ENCODE results near the gene ELP5.

Gene ELP5

DNA sequence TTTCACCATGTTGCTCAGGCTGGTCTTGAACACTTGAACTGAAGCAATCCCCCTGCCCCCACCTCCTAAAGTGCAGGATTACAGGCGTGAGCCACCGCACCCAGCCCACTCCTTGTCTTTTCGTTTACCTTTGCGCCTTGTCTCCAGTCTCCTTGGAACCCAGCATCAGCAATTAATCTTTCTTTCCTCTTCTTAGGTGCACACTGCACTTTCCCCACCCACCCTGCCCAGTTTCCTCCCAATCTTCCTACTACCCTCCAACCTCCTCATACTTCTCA, 11.7 kb downstream of the ELP5 start:
- TF ChIP-seq, protein P1, sequence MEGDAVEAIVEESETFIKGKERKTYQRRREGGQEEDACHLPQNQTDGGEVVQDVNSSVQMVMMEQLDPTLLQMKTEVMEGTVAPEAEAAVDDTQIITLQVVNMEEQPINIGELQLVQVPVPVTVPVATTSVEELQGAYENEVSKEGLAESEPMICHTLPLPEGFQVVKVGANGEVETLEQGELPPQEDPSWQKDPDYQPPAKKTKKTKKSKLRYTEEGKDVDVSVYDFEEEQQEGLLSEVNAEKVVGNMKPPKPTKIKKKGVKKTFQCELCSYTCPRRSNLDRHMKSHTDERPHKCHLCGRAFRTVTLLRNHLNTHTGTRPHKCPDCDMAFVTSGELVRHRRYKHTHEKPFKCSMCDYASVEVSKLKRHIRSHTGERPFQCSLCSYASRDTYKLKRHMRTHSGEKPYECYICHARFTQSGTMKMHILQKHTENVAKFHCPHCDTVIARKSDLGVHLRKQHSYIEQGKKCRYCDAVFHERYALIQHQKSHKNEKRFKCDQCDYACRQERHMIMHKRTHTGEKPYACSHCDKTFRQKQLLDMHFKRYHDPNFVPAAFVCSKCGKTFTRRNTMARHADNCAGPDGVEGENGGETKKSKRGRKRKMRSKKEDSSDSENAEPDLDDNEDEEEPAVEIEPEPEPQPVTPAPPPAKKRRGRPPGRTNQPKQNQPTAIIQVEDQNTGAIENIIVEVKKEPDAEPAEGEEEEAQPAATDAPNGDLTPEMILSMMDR (IDR thresholded peaks at IDR 0.05; ENCODE audit: borderline replicate concordance, control extremely low read depth, extremely low read depth, insufficient read depth, missing control alignments): no peak
- in situ Hi-C loops (cut with MboI; ENCODE audit: low sequenced_read_pairs, unreplicated experiment): no loop called here

DNA sequence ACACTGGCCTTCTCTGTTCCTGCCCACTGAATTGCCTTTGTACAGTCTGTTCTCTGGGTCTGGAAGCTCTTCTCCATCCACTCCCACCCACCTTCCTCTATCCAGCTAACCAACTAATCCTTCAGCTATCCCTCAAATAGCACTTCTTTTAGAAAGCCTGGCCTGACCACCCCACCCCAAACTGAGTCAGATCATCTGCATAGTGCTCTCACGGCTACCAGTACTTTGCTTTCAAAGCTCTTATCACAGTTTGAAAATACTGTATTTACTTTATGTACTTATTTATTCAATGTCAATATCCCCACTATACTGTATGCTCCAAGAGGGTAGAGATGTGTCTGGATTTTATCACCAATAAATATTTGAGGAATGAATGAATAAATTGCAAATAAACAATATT, 14.8 kb downstream of the ELP5 start:
- DNase-seq (ENCODE audit: low spot score): no peak

More for the DNA sequence above, 11.7 kb downstream of the ELP5 start:
- DNase-seq (ENCODE audit: low spot score): no peak

DNA sequence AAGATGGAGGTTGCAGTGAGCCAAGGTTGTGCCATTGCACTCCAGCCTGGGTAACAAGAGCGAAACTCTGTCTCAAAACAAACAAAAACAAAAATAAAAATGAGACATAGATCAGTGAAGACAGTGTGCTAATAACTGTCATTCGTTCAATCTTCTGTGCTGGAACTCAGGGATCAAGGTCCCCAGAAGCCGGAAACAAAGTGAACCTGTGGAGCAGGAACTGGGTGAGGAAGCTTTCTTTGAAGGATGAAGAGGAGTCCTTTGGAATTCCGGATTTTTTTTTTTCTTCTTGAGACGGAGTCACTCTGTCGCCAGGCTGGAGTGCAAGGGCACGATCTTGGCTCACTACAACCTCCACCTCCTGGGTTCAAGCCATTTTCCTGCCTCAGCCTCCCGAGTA, 27.4 kb downstream of the ELP5 start:
- TF ChIP-seq, protein P1 (IDR thresholded peaks at IDR 0.05; ENCODE audit: borderline replicate concordance, control extremely low read depth, extremely low read depth, insufficient read depth, missing control alignments): no peak
- in situ Hi-C loops (cut with MboI; ENCODE audit: low sequenced_read_pairs, unreplicated experiment): loop anchor here (25.0 kb wide), 1 partner anchor 242 kb away; the partner anchor contains the start of genes SLC16A11 and SLC16A13
- no peak for DNase-seq (ENCODE audit: low spot score)

More for the DNA sequence above, 14.8 kb downstream of the ELP5 start:
- in situ Hi-C loops (cut with MboI; ENCODE audit: low sequenced_read_pairs, unreplicated experiment): no loop called here
- TF ChIP-seq, protein P1 (IDR thresholded peaks at IDR 0.05; ENCODE audit: borderline replicate concordance, control extremely low read depth, extremely low read depth, insufficient read depth, missing control alignments): no peak

DNA sequence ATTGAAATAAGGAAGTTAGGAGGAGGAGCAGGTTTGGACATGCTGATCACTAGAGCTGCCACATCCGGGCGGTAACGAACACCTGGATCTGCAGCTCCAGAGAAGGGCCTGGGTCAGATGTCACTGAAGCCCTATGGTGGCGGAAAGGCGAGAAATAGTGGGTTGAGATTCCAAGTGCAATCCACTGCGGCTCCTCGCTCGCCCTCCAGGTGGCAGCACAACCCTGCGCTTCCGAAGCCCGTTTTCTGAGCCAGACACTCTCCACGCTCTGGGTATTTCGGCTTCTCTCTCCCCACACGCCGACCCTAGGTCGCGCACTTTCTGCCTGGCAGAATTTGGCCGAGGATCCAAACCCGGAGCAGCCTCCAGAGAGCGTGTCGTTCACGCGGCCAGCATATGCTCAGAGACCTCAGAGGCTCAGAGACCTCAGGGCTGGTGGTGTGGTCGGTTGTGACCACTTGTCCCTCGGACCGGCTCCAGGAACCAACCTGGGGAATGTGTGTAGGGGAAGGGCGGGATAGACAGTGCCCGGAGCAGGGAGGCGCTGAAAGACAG, 28.6 kb downstream of the ELP5 start:
- TF ChIP-seq, protein P1 (IDR thresholded peaks at IDR 0.05; ENCODE audit: borderline replicate concordance, control extremely low read depth, extremely low read depth, insufficient read depth, missing control alignments): peak; percentile 65
- peak; percentile 90 for DNase-seq (ENCODE audit: low spot score)
- in situ Hi-C loops (cut with MboI; ENCODE audit: low sequenced_read_pairs, unreplicated experiment): loop anchor here (25.0 kb wide), 1 partner anchor 243 kb away; the partner anchor contains the start of genes SLC16A11 and SLC16A13

DNA sequence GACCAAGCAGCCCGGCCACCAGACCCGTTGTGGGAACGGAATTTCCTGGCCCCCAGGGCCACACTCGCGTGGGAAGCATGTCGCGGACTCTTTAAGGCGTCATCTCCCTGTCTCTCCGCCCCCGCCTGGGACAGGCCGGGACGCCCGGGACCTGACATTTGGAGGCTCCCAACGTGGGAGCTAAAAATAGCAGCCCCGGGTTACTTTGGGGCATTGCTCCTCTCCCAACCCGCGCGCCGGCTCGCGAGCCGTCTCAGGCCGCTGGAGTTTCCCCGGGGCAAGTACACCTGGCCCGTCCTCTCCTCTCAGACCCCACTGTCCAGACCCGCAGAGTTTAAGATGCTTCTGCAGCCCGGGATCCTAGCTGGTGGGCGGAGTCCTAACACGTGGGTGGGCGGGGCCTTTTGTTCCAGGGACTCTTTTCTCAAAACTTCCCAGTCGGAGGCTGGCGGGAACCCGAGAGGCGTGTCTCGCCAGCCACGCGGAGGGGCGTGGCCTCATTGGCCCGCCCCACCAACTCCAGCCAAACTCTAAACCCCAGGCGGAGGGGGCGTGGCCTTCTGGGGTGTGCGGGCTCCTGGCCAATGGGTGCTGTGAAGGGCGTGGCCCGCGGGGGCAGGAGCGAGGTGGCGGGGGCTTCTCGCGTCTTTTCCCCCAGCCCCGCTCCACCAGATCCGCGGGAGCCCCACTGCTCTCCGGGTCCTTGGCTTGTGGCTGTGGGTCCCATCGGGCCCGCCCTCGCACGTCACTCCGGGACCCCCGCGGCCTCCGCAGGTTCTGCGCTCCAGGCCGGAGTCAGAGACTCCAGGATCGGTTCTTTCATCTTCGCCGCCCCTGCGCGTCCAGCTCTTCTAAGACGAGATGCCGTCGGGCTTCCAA, 29.3 kb downstream of the ELP5 start, which contains the start of gene SLC2A4:
Gene SLC2A4 (plus strand): TSS at position 645 of the 879 bp plus-strand sequence. CDS start 217 bp downstream, at position 862.
- TF ChIP-seq, protein P1 (IDR thresholded peaks at IDR 0.05; ENCODE audit: borderline replicate concordance, control extremely low read depth, extremely low read depth, insufficient read depth, missing control alignments): no peak
- in situ Hi-C loops (cut with MboI; ENCODE audit: low sequenced_read_pairs, unreplicated experiment): loop anchor here (25.0 kb wide), 1 partner anchor 244 kb away; the partner anchor contains the start of genes SLC16A11 and SLC16A13
- peak; percentile 99 for DNase-seq (ENCODE audit: low spot score)

DNA sequence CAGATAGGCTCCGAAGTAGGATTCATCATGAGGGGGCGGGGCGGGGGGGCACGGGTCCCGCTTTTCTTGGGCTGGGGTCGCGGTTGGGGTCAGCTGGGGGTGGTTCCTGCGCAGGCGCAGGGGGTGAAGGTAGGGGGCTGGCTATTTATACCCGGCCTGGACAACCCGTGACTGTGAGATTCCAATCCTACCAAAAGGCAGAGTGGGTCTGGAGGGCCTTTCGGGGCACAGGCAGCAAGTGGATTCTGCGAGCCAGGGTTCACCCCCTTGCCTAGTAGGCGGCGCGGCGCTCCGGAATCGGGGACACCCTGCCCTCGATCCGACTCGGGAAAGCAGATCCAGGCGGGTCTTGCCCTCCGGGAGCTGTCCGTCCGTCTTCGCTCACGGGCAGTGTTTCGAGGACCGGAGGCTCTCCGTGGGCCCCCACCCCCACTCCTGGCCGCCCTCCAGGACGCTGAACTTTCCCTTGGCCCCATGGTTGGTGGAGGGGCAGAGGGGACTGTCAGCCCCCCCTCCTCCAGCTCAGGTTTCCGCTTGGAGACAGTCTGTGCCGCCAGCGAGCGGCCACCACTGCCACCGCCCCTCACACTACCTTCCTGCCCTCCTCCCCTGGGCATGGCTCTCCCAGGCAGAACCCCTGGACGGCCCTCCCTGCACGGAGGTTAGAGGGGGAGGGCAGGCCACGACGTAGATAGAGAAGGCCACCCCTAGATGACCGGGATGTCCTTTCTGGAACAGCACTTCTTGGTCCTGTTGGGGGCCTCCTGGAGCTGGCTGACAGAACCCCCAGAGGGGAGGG, 30.1 kb downstream of the ELP5 start:
- in situ Hi-C loops (cut with MboI; ENCODE audit: low sequenced_read_pairs, unreplicated experiment): loop anchor here (25.0 kb wide), 1 partner anchor 245 kb away; the partner anchor contains the start of genes SLC16A11 and SLC16A13
- DNase-seq (ENCODE audit: low spot score): peak; percentile 37
- TF ChIP-seq, protein P1 (IDR thresholded peaks at IDR 0.05; ENCODE audit: borderline replicate concordance, control extremely low read depth, extremely low read depth, insufficient read depth, missing control alignments): no peak

All from GM13976 (cell line).